ENCODE measurements around the gene TMEM191C.
"Not testable (repeated sequence)": the region's sequence is repeated elsewhere in the genome, so short reads cannot be mapped to it uniquely, and the experiment has no call there.

TMEM191C gene

GRCh38 chr22:21446128-21446826 lies 20.9 kb upstream of the TMEM191C start:
- no peak for DNase-seq

- DNase-seq: no peak
Measured at GRCh38 chr22:21446827-21447690, 20.1 kb upstream of the TMEM191C start.

GRCh38 chr22:21447694-21448402 lies 19.3 kb upstream of the TMEM191C start:
- DNase-seq: peak in 1 of 4 experiments; percentile 28

- DNase-seq: no peak
Measured at GRCh38 chr22:21448627-21449416, 18.4 kb upstream of the TMEM191C start.

GRCh38 chr22:21449531-21450319 lies 17.5 kb upstream of the TMEM191C start:
- no peak for DNase-seq

GRCh38 chr22:21450320-21450831 lies 16.8 kb upstream of the TMEM191C start:
- no peak for DNase-seq

GRCh38 chr22:21450858-21451353 lies 16.3 kb upstream of the TMEM191C start:
- DNase-seq: no peak

- DNase-seq: no peak
Measured at GRCh38 chr22:21451545-21452520, 15.4 kb upstream of the TMEM191C start.

GRCh38 chr22:21452666-21453065 lies 14.5 kb upstream of the TMEM191C start:
- not testable (repeated sequence) for DNase-seq

- DNase-seq: not testable (repeated sequence)
Measured at GRCh38 chr22:21454998-21455333, 12.2 kb upstream of the TMEM191C start.

- no peak for DNase-seq
Measured at GRCh38 chr22:21455334-21456089, 11.7 kb upstream of the TMEM191C start.

- DNase-seq: peak in 1 of 4 experiments; percentile 8
Measured at GRCh38 chr22:21457023-21457787, 10.0 kb upstream of the TMEM191C start.

- not testable (repeated sequence) for DNase-seq
Measured at GRCh38 chr22:21462672-21463071, 4.5 kb upstream of the TMEM191C start.

GRCh38 chr22:21468194-21469096 lies 1.3 kb downstream of the TMEM191C start:
- DNase-seq: peak; percentile 88 to 93 (median 90)

- DNase-seq: not testable (repeated sequence)
Measured at GRCh38 chr22:21469097-21469994, 2.2 kb downstream of the TMEM191C start.

- DNase-seq: not testable (repeated sequence)
Measured at GRCh38 chr22:21472984-21473383, 5.8 kb downstream of the TMEM191C start.

Data from suppressor macrophage (primary cell).